Small intestine (tissue), 7 donors: ENCODE measurements around the gene AFTPH. TPM values are rescaled to one million over a fixed set of nuclear protein-coding genes. Genes with fewer than 3 reads are reported as not detected.

ENCODE experiments used
- DNase-seq, 2 donors: peaks; one replicate each; pipeline versions ENCODE4 v3.0.0 to v3.0.0-alpha.2; 2013
- FAIRE-seq: peaks from 2 replicates; lab custom pipeline; 2012; peaks lifted over from hg19 to GRCh38; lab: Jason Lieb, UNC
- H3K27ac ChIP-seq, 3 donors: one replicate each; pipeline ENCODE4 v1.5.1; 2013; ENCODE audit warnings: low read length in 2 of 3, mild to moderate bottlenecking in 2 of 3, control low read depth in 1 of 3, inconsistent platforms in 1 of 3, low read depth in 1 of 3, moderate library complexity in 1 of 3
- H3K27me3 ChIP-seq, 3 donors: one replicate each; pipeline ENCODE4 v1.6.1; 2013; ENCODE audit warnings: low read length in 3 of 3, inconsistent platforms in 1 of 3; ENCODE audit not compliant: control insufficient read depth in 3 of 3, insufficient read depth in 3 of 3
- H3K36me3 ChIP-seq, 3 donors: one replicate each; pipeline ENCODE4 v1.6.1; 2013; ENCODE audit warnings: low read length in 3 of 3, inconsistent platforms in 1 of 3, low read depth in 1 of 3, mild to moderate bottlenecking in 1 of 3, moderate library complexity in 1 of 3; ENCODE audit not compliant: control insufficient read depth in 3 of 3, insufficient read depth in 2 of 3
- H3K4me1 ChIP-seq, 3 donors: one replicate each; pipeline ENCODE4 v1.6.1; 2013; ENCODE audit warnings: low read length in 2 of 3, inconsistent platforms in 1 of 3, low read depth in 1 of 3, mild to moderate bottlenecking in 1 of 3, moderate library complexity in 1 of 3; ENCODE audit not compliant: control insufficient read depth in 3 of 3, insufficient read depth in 2 of 3
- H3K4me3 ChIP-seq, 3 donors: one replicate each; pipeline ENCODE4 v1.5.1; 2013; ENCODE audit warnings: low read length in 3 of 3, control low read depth in 1 of 3, inconsistent platforms in 1 of 3, low read depth in 1 of 3, mild to moderate bottlenecking in 1 of 3, moderate library complexity in 1 of 3
- H3K9me3 ChIP-seq, 2 donors: one replicate each; pipeline ENCODE4 v1.6.1; 2013; ENCODE audit warnings: low read depth in 1 of 2, low read length in 1 of 2; ENCODE audit not compliant: control insufficient read depth in 2 of 2, insufficient read depth in 1 of 2
- WGBS, 3 donors: extraction: QIAGEN DNeasy Blood & Tissue Kit; methylation state at CpG; one replicate each; pipeline ENCODE4 v1.1.7; 2013; 5-methylcytosine and 5-hydroxymethylcytosine counted together
- polyA plus RNA-seq, 4 donors: library from polyadenylated mRNA; stranded (reverse) in 3 of 4; unstranded in 1 of 4; fragments of 200-250 nt in 3 of 4; fragments of 120-200 nt in 1 of 4; gene quantifications; one replicate each; pipeline versions ENCODE4 v1.2.1 to v1.2.3, GENCODE V29; 2013
- donor health status: healthy with polysubstance abuse.
- donor health status: control.
- donor health status: control.
- donor health status: Bipolar disorder and iron deficiency.
- donor health status: healthy.

AFTPH gene
- polyA plus RNA-seq, 4 donors = 27.2 to 51.0 (median 43.6) TPM

GRCh38 chr2:64635976-64636911 is 112.1 kb downstream of the AFTPH start:
- Histone ChIP-seq H3K4me3 (no peak overlapping the region), H3K27ac (peak overlapping the region in 2 of 3 donors; percentile 24 to 39), H3K9me3 (no peaks in the 10 kb centered on the region), H3K4me1 (peaks cover 0 to 4% (median under 1%) of the 10 kb centered on the region in 3 donors), H3K27me3 (no peaks in the 10 kb centered on the region), H3K36me3 (peaks cover 9 to 31% (median 18%) of the 10 kb centered on the region in 3 donors)
- DNase-seq (no peak), FAIRE-seq (no peak)
- WGBS, 3 donors = 69 to 90% (median 79%) methylated on average over 38 of the region's 38 CpGs

- Histone ChIP-seq H3K9me3 (no peaks in the 10 kb centered on the region), H3K27ac (peak overlapping the region in 1 of 3 donors; percentile 39), H3K36me3 (peaks cover 9 to 32% (median 16%) of the 10 kb centered on the region in 3 donors), H3K4me3 (no peak overlapping the region), H3K4me1 (peaks cover 0 to 8% (median 4%) of the 10 kb centered on the region in 3 donors), H3K27me3 (no peaks in the 10 kb centered on the region)
- WGBS, 3 donors = 60 to 76% (median 66%) methylated on average over 9 of the region's 9 CpGs
- DNase-seq (no peak), FAIRE-seq (no peak)
These were observed 113.0 kb downstream of the AFTPH start for GRCh38 chr2:64637000-64637635.

- Histone ChIP-seq H3K27me3 (no peaks in the 10 kb centered on the region), H3K36me3 (peaks cover 9 to 31% (median 16%) of the 10 kb centered on the region in 3 donors), H3K27ac (peak overlapping the region in 2 of 3 donors; percentile 16 to 21), H3K4me1 (peaks cover 0 to 8% (median 4%) of the 10 kb centered on the region in 3 donors), H3K9me3 (no peaks in the 10 kb centered on the region), H3K4me3 (no peak overlapping the region)
- FAIRE-seq (no peak), DNase-seq (no peak)
- 92 to 96% (median 93%) methylated on average over 5 of the region's 5 CpGs for WGBS, 3 donors
These were observed 113.8 kb downstream of the AFTPH start for GRCh38 chr2:64637931-64638330.

GRCh38 chr2:64638502-64639120 is 114.5 kb downstream of the AFTPH start:
- no peak overlapping the region for H3K4me3 ChIP-seq
- FAIRE-seq = no peak
- WGBS, 3 donors = 83 to 85% (median 84%) methylated on average over 4 of the region's 4 CpGs
- H3K27me3 ChIP-seq = no peaks in the 10 kb centered on the region
- peaks cover 9 to 28% (median 14%) of the 10 kb centered on the region in 3 donors for H3K36me3 ChIP-seq
- H3K4me1 ChIP-seq = peaks cover 2 to 8% (median 4%) of the 10 kb centered on the region in 3 donors
- H3K27ac ChIP-seq = peak overlapping the region in 1 of 3 donors; percentile 21
- DNase-seq = no peak
- H3K9me3 ChIP-seq = no peaks in the 10 kb centered on the region

GRCh38 chr2:64639691-64640090 is 115.6 kb downstream of the AFTPH start:
- no peak for FAIRE-seq
- WGBS, 3 donors = 43 to 67% (median 62%) methylated on average over 2 of the region's 2 CpGs
- H3K27ac ChIP-seq = no peak overlapping the region

GRCh38 chr2:64640153-64641044 is 116.3 kb downstream of the AFTPH start:
- DNase-seq = no peak
- peaks cover 2 to 19% (median 9%) of the 10 kb centered on the region in 3 donors for H3K4me1 ChIP-seq
- no peak for FAIRE-seq
- H3K9me3 ChIP-seq = no peaks in the 10 kb centered on the region
- no peaks in the 10 kb centered on the region for H3K27me3 ChIP-seq
- WGBS, 3 donors = 72 to 78% (median 73%) methylated on average over 12 of the region's 12 CpGs
- no peak overlapping the region for H3K4me3 ChIP-seq
- no peak overlapping the region for H3K27ac ChIP-seq
- H3K36me3 ChIP-seq = peaks cover 4 to 22% (median 7%) of the 10 kb centered on the region in 3 donors

More at GRCh38 chr2:64639691-64640090, 115.6 kb downstream of the AFTPH start:
- Histone ChIP-seq H3K27me3 (no peaks in the 10 kb centered on the region), H3K4me1 (peaks cover 2 to 18% (median 9%) of the 10 kb centered on the region in 3 donors), H3K9me3 (no peaks in the 10 kb centered on the region), H3K36me3 (peaks cover 7 to 25% (median 9%) of the 10 kb centered on the region in 3 donors), H3K4me3 (no peak overlapping the region)
- no peak for DNase-seq

GRCh38 chr2:64641599-64641998 is 117.5 kb downstream of the AFTPH start:
- Histone ChIP-seq H3K9me3 (no peaks in the 10 kb centered on the region), H3K27me3 (no peaks in the 10 kb centered on the region), H3K4me1 (peaks cover 2 to 24% (median 9%) of the 10 kb centered on the region in 3 donors), H3K27ac (no peak overlapping the region), H3K36me3 (peaks cover 0 to 12% (median 0%) of the 10 kb centered on the region in 3 donors), H3K4me3 (no peak overlapping the region)
- DNase-seq (no peak), FAIRE-seq (no peak)
- WGBS, 3 donors = 59 to 74% (median 66%) methylated on average over 10 of the region's 10 CpGs
